ENCODE results near the gene ASPSCR1.
A peak's percentile ranks its signal among the peaks of the same experiment; 100 is the strongest.

Gene ASPSCR1

DNA sequence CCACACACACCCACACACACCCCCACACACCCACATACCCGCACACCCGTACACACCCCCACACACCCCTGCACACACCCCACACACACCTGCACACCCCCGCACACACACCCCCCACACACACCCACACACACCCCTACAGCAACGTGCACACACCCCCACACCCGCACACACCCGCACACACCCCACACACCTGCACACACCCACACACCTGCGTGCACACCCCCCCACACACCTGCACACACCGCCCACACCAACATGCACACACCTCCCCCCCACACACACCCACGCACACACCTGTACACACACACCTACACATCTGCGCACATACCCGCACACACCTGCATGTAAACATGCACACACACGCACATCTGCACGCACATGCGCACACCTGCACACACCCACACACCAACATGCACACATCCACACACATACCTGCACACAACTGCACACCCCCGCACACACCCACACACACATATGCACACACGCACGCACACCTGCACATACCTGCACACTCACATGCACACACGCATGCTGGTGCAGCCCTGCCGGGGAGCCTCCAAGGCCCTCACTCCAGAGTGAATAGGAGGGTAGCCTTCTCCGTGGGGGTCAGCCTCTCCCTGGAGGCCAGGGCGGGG lies 7.5 kb downstream of the ASPSCR1 start:
- TF ChIP-seq, protein P1, sequence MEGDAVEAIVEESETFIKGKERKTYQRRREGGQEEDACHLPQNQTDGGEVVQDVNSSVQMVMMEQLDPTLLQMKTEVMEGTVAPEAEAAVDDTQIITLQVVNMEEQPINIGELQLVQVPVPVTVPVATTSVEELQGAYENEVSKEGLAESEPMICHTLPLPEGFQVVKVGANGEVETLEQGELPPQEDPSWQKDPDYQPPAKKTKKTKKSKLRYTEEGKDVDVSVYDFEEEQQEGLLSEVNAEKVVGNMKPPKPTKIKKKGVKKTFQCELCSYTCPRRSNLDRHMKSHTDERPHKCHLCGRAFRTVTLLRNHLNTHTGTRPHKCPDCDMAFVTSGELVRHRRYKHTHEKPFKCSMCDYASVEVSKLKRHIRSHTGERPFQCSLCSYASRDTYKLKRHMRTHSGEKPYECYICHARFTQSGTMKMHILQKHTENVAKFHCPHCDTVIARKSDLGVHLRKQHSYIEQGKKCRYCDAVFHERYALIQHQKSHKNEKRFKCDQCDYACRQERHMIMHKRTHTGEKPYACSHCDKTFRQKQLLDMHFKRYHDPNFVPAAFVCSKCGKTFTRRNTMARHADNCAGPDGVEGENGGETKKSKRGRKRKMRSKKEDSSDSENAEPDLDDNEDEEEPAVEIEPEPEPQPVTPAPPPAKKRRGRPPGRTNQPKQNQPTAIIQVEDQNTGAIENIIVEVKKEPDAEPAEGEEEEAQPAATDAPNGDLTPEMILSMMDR (IDR thresholded peaks at IDR 0.05; ENCODE audit: poor library complexity, severe bottlenecking) = no peak
- Histone ChIP-seq H3K36me3 (ENCODE audit: low read depth) (peaks cover 19% of the 10 kb centered on the region), H3K4me3 (ENCODE audit: severe bottlenecking) (no peak overlapping the region), H3K27me3 (ENCODE audit: insufficient read depth, poor library complexity, severe bottlenecking) (no peaks in the 10 kb centered on the region), H3K9me3 (ENCODE audit: severe bottlenecking) (no peaks in the 10 kb centered on the region), H3K4me1 (ENCODE audit: insufficient read depth, poor library complexity, severe bottlenecking) (no peaks in the 10 kb centered on the region), H3K27ac (ENCODE audit: poor library complexity, severe bottlenecking) (no peak overlapping the region)
- no peak for ATAC-seq (ENCODE audit: low read depth)
- no peak for DNase-seq (ENCODE audit: low spot score)

DNA sequence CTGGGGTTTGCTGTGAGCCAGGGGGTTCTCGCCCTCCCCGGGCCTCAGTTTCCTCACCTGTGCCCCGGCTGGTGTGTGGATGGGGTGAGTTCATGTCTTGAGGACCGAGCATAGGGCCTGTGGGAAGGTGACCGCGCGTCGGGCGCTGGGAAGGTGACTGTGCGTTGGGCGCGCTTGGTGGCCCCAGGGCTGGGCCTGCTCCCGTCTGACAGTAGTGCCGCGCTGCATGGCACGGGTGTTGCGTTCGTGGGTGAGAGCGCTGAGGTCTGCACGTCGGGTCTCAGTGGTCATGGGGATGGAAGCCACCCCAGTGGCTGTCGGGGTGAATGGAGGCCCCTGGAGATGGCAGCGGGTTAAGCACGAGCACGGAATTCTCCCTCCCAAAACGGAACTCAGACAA lies 9.2 kb downstream of the ASPSCR1 start:
- TF ChIP-seq, protein P1 (IDR thresholded peaks at IDR 0.05; ENCODE audit: poor library complexity, severe bottlenecking) = no peak
- no peak overlapping the region for H3K4me3 ChIP-seq (ENCODE audit: severe bottlenecking)
- H3K4me1 ChIP-seq (ENCODE audit: insufficient read depth, poor library complexity, severe bottlenecking) = no peaks in the 10 kb centered on the region
- peaks cover 19% of the 10 kb centered on the region for H3K36me3 ChIP-seq (ENCODE audit: low read depth)
- H3K27ac ChIP-seq (ENCODE audit: poor library complexity, severe bottlenecking) = no peak overlapping the region
- no peaks in the 10 kb centered on the region for H3K27me3 ChIP-seq (ENCODE audit: insufficient read depth, poor library complexity, severe bottlenecking)
- no peaks in the 10 kb centered on the region for H3K9me3 ChIP-seq (ENCODE audit: severe bottlenecking)
- DNase-seq (ENCODE audit: low spot score) = no peak
- ATAC-seq (ENCODE audit: low read depth) = no peak

DNA sequence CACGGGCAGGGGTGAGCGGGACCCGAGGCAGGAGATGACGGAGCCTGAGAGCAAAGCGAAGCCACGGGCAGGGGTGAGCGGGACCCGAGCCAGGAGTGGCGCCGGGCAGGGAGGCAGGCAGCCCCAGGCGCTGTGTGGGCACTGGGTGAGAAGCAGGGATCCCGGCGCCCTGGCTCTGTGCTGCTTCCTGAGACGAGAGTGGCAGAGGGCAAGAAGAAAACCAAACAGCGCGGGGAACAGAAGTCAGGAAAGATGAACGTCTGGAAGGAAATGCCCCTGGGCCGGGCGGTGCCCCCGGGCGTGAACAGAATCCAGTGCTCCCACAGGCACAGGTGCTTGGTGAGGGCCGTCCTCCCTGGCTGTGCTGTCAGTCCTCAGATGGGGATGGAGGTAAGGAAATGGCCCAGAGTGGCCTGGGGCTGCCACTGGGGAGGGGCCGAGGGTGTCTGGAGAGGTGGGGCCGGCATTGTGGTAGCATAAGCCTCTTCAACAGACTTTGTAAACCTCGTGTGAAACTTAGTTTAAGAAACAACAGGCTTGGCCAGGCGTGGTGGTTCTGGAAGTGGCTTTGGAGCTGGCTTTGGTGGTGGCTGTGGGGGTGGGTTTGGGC lies 9.8 kb downstream of the ASPSCR1 start:
- TF ChIP-seq, protein P1 (IDR thresholded peaks at IDR 0.05; ENCODE audit: poor library complexity, severe bottlenecking) = no peak
- H3K4me3 ChIP-seq (ENCODE audit: severe bottlenecking) = no peak overlapping the region
- no peak for ATAC-seq (ENCODE audit: low read depth)
- no peak for DNase-seq (ENCODE audit: low spot score)
- H3K36me3 ChIP-seq (ENCODE audit: low read depth) = peaks cover 19% of the 10 kb centered on the region
- no peak overlapping the region for H3K27ac ChIP-seq (ENCODE audit: poor library complexity, severe bottlenecking)
- H3K27me3 ChIP-seq (ENCODE audit: insufficient read depth, poor library complexity, severe bottlenecking) = no peaks in the 10 kb centered on the region
- peaks cover 4% of the 10 kb centered on the region for H3K4me1 ChIP-seq (ENCODE audit: insufficient read depth, poor library complexity, severe bottlenecking)
- no peaks in the 10 kb centered on the region for H3K9me3 ChIP-seq (ENCODE audit: severe bottlenecking)

DNA sequence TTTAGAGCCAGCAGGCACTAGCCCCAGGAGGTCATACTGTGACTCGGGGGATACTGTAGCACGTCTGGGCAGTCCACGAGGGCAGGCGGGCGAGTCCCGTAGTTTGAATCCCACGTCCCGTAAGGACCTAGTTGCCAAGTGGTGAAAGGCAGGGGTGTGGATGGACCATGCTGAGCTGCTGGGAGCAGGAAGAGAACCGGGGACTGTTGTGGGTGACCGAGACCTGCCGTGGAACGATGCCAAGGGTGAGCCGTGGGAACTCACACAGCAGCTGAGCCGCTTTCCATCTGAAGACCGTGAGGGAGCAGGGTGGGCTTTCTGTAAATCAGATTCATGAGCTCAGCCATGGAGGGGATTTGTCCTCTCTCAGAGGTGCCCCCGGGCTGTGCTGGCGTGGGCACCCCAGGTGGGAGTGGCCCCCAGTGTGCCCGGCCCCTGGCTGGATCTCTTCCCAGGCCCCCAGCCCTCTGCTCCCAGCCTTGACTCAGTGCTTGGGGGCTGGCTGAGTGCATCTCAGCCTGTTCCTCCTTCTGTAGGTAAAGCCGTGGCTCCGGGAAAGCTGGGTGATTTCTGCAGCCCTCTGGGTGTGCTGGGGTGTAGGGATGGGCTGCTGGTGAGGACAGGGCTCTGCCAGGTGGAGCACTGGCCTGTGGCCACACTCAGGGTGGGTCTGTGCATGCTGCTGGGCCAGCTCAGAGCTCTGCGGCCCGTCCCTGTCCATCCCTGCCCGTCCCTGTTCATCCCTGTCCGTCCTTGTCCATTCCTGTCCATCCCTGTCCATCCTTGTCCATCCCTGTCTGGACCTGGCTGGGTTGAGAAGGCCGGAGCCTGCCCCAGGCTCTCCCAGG lies 13.6 kb downstream of the ASPSCR1 start:
- TF ChIP-seq, protein P1 (IDR thresholded peaks at IDR 0.05; ENCODE audit: poor library complexity, severe bottlenecking) = no peak
- H3K4me3 ChIP-seq (ENCODE audit: severe bottlenecking) = no peak overlapping the region
- DNase-seq (ENCODE audit: low spot score) = no peak

More for the DNA sequence above, 13.6 kb downstream of the ASPSCR1 start:
- H3K36me3 ChIP-seq (ENCODE audit: low read depth) = no peaks in the 10 kb centered on the region; the same call in 1 of the 2 replicates
- H3K27ac ChIP-seq (ENCODE audit: poor library complexity, severe bottlenecking) = peak overlapping the region; percentile 51
- no peaks in the 10 kb centered on the region for H3K9me3 ChIP-seq (ENCODE audit: severe bottlenecking)
- peak; percentile 61 for ATAC-seq (ENCODE audit: low read depth)
- H3K27me3 ChIP-seq (ENCODE audit: insufficient read depth, poor library complexity, severe bottlenecking) = no peaks in the 10 kb centered on the region
- peaks cover 4% of the 10 kb centered on the region for H3K4me1 ChIP-seq (ENCODE audit: insufficient read depth, poor library complexity, severe bottlenecking)
